Heart left ventricle (tissue), 13 donors: ENCODE data around the gene GOLGA2.

ENCODE experiments used
- POLR2A ChIP-seq, 2 donors: fragments of 450-650 bp; IDR thresholded peaks; one replicate each; pipeline ENCODE4 v1.6.1; 2017; ENCODE audit warnings: antibody characterized with exemption in 2 of 2, mild to moderate bottlenecking in 2 of 2, moderate library complexity in 2 of 2
- TF ChIP-seq, protein P1 (sequence below), 12 donors: fragments of 200-600 bp; sonication (generic) in 4 of 12; IDR thresholded peaks; one replicate each; pipeline versions ENCODE4 v1.5.0 to v1.8.0; 2018 to 2022; ENCODE audit warnings: antibody characterized with exemption in 12 of 12, mild to moderate bottlenecking in 5 of 12
- donor health status: ischemic (EF 13 %, LVEDD 7.1; RV severe dilation, severe dysfunction).
- donor health status: DM: no; HTN: yes; CAD: no.
- donor health status: DM: no; HTN: no; CAD: no.
- donor health status: ischemic (EF 25% LVEDD 6.9; RV normal size, moderate dysfunction).
- donor health status: ischemic (EF 25% LVEDD 5.7; RV mildly dilated, moderate dysfunction).
- donor health status: ischemic (EF 35%, LVEDD 5.7; RV mildly dilated, moderate dysfunction).
- donor health status: nonischemic (EF 11% LVEDD 7.7; RV severe dilation, severe dysfunction).
- donor health status: DM: yes; HTN: yes; CAD: no.
- donor health status: PGD.
- donor health status: ischemic (EF 29% LVEDD 5.4; RV normal size, mild dysfunction).
- donor health status: nonischemic (EF 23%, LVEDD 6.1; RV moderate dilation, normal function).

DNA sequence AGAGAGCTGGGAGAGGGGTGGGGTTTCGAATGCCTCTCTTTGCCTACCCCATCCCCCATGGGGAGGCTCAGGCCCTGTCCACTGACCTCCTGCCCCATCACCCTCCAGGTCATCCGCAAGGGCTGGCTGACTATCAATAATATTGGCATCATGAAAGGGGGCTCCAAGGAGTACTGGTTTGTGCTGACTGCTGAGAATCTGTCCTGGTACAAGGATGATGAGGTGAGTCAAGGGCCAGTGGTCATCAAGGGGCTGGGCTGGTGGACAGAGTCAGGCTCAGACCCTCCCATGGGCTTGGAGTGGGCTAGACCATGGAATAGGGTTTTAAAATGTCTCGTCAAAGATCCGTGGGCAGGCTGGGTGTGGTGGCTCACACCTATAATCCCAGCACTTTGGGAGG, 33.7 kb downstream of the GOLGA2 start:
- TF ChIP-seq POLR2A (IDR thresholded peaks at IDR 0.05) = no peak
- TF ChIP-seq, protein P1, sequence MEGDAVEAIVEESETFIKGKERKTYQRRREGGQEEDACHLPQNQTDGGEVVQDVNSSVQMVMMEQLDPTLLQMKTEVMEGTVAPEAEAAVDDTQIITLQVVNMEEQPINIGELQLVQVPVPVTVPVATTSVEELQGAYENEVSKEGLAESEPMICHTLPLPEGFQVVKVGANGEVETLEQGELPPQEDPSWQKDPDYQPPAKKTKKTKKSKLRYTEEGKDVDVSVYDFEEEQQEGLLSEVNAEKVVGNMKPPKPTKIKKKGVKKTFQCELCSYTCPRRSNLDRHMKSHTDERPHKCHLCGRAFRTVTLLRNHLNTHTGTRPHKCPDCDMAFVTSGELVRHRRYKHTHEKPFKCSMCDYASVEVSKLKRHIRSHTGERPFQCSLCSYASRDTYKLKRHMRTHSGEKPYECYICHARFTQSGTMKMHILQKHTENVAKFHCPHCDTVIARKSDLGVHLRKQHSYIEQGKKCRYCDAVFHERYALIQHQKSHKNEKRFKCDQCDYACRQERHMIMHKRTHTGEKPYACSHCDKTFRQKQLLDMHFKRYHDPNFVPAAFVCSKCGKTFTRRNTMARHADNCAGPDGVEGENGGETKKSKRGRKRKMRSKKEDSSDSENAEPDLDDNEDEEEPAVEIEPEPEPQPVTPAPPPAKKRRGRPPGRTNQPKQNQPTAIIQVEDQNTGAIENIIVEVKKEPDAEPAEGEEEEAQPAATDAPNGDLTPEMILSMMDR (IDR thresholded peaks at IDR 0.05) = no peak
